GM12878 (cell line): ENCODE measurements around the gene DCLK2. TPM values are rescaled to one million over a fixed set of nuclear protein-coding genes. Genes with fewer than 3 reads are reported as not detected.

ENCODE experiments used
- BRCA1 ChIP-seq: IDR thresholded peaks from 2 replicates; pipeline ENCODE4 v1.6.1; 2011; ENCODE audit warnings: low read depth, low read length, improper control_type of control experiment
- IKZF1 ChIP-seq: fragments of 450-650 bp; conservative IDR thresholded peaks from 2 replicates; pipeline ENCODE4 v1.6.1; 2017; ENCODE audit warnings: antibody characterized with exemption, mild to moderate bottlenecking
- IRF5 ChIP-seq: fragments of 450-650 bp; IDR thresholded peaks from 2 replicates; pipeline ENCODE4 v1.6.1; 2017; ENCODE audit warnings: borderline replicate concordance
- RAD21 ChIP-seq: IDR thresholded peaks from 2 replicates; pipeline ENCODE4 v1.6.1; 2011; ENCODE audit warnings: mild to moderate bottlenecking, low read depth, low read length, moderate library complexity; ENCODE audit not compliant: insufficient read depth
- RB1 ChIP-seq: fragments of 450-650 bp; formaldehyde crosslinking; IDR thresholded peaks from 2 replicates; pipeline ENCODE4 v1.6.1; 2017; ENCODE audit warnings: mild to moderate bottlenecking, borderline replicate concordance
- REST ChIP-seq: IDR thresholded peaks from 2 replicates; pipeline ENCODE4 v1.6.1; 2012; ENCODE audit warnings: mild to moderate bottlenecking, low read depth, low read length
- SRF ChIP-seq, 2 experiments: IDR thresholded peaks; 2 replicates each; pipeline ENCODE4 v1.6.1; 2011; ENCODE audit warnings: low read depth in 2 of 2, low read length in 2 of 2, mild to moderate bottlenecking in 1 of 2, moderate library complexity in 1 of 2
- TBL1XR1 ChIP-seq: IDR thresholded peaks from 2 replicates; pipeline ENCODE4 v1.6.1; 2012; ENCODE audit warnings: low read depth, low read length, improper control_type of control experiment
- polyA plus RNA-seq, 11 experiments: library from polyadenylated mRNA; depleted of rRNA in 4 of 11; unstranded in 6 of 11; stranded (reverse) in 5 of 11; fragments of >200 nt; fragmentation: Nextera tagmentation in 4 of 11; fragmentation: Illumina TruSeq in 1 of 11; extraction: Ambion mirVana in 4 of 11; extraction: Trizol in 1 of 11; gene quantifications; 1 replicate in 1 of 11; 2 replicates in 10 of 11; pipeline versions ENCODE4 v1.2.1 to v1.2.3, GENCODE V29; 2011 to 2016; ENCODE audit warnings: inconsistent platforms in 2 of 11, missing spikeins in 2 of 11, low read depth in 1 of 11
- total RNA-seq, 4 experiments: library from RNA; depleted of rRNA in 3 of 4; stranded (reverse); fragments of >200 nt in 3 of 4; fragmentation: Illumina TruSeq in 1 of 4; extraction: Trizol in 1 of 4; gene quantifications; 2 replicates each; pipeline versions ENCODE4 v1.2.1 to v1.2.3, GENCODE V29; 2013 to 2021

Gene DCLK2
- total and polyA plus RNA-seq, 10 of the 15 experiments (the other 5 are each of a cell fraction or from before 2014, with no cell fraction given) = not detected

GRCh38 chr4:150242820-150243458 is 164.7 kb downstream of the DCLK2 start (continued):
- TF ChIP-seq REST (no peak), TBL1XR1 (no peak), SRF (IDR thresholded peaks at IDR 0.05; ENCODE audit: low read depth in 2 of 2, low read length in 2 of 2) (no peak), IKZF1 (no peak), IRF5 (no peak), RB1 (no peak), RAD21 (peak; percentile 77), BRCA1 (no peak)
